ENCODE results near the gene MYOM3.

DNA sequence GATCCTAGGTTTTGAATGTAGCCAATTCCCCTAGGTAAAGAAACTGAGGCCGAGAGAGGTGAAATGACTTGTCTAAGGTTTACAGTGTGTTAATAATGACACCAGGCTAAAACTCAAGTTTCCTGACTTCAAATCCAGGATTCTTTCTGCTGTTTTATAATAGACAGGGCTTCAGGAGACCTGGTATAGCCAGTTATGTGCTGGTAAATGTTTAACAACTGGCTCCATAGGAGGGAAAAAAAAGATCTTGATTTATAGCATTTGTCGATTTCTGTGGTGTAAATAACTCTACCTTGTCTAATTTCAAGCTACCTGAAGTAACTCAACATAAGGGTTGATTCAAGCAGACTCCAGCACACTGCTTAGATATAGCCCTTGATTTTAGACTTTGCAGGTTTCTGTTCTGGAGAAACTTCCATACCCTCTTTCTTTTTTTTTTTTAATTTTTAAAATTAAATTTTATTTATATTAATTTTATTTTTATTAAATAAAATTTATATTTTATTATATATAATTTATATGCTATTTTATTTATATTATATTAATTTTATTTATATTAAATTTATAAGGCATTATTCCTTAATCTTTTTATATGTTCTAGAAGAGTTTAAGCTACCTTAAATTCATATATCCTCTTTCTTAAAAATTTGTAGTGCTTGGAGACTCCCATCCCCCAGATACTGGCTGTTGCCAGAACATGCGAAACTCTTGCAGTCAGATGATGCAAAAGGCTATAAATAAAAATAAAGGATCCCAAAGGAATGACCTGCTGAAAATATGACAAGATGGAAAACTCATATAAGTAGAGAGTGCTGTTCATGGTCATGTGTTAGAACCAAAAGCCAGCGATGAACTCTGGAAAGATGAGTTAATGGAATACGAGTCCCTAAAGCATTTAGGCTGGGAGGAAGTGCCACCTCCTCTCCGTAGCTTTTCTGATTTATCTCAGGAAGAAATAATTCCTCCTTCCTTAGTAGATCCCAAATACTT, 96.4 kb downstream of the MYOM3 start:
- no peak for TF ChIP-seq CTCF (IDR thresholded peaks at IDR 0.05; ENCODE audit: poor library complexity)
- TF ChIP-seq EZH2phosphoT487 (IDR thresholded peaks at IDR 0.05; ENCODE audit: low read depth, severe bottlenecking, unreplicated experiment): no peak
- no peak for TF ChIP-seq EZH2 (IDR thresholded peaks at IDR 0.05; ENCODE audit: borderline replicate concordance)
